ENCODE data around the gene SLC25A13.

GRCh38 chr7:96303105-96303685 is 18.7 kb downstream of the SLC25A13 start:
- TF ChIP-seq POLR2AphosphoS5 (IDR thresholded peaks at IDR 0.05; ENCODE audit: insufficient read depth in 1 of 2, low read depth in 1 of 2) (no peak), CTCF (IDR thresholded peaks at IDR 0.05) (no peak), POLR2A (IDR thresholded peaks at IDR 0.05) (no peak)

Data from vagina (tissue), 2 donors.